SU-DHL-6 (cell line): ENCODE results near the gene RFPL4AL1.

ENCODE experiments used
- H2AFZ ChIP-seq: fragments of 200-600 bp; sonication (generic); 2 replicates; pipeline ENCODE4 v1.6.1; 2014; ENCODE audit warnings: low read depth, mild to moderate bottlenecking, moderate library complexity, mixed read lengths, antibody characterized with exemption, low read length; ENCODE audit not compliant: severe bottlenecking
- H3F3A ChIP-seq: fragments of 200-600 bp; shearing (Covaris generic); 2 replicates; pipeline ENCODE4 v1.6.0; 2016; ENCODE audit warnings: antibody characterized with exemption, mild to moderate bottlenecking; ENCODE audit not compliant: insufficient read depth
- H3K27ac ChIP-seq: fragments of 200-600 bp; sonication (generic); 2 replicates; pipeline ENCODE4 v1.5.1; 2016; ENCODE audit warnings: low read depth, mild to moderate bottlenecking, low read length, moderate library complexity, mixed read lengths
- H3K27me3 ChIP-seq: fragments of 200-600 bp; sonication (generic), shearing (Covaris generic); 2 replicates; pipeline ENCODE4 v1.6.0; 2014; ENCODE audit warnings: mild to moderate bottlenecking, low read length
- H3K36me3 ChIP-seq: fragments of 200-600 bp; sonication (generic); 2 replicates; pipeline ENCODE4 v1.6.1; 2014; ENCODE audit warnings: mild to moderate bottlenecking, low read length, mixed read lengths
- H3K4me2 ChIP-seq: fragments of 300-600, 200-600 bp; shearing (Covaris generic), sonication (generic); 2 replicates; pipeline ENCODE4 v1.6.0; 2014; ENCODE audit warnings: low read length, low read depth, mild to moderate bottlenecking; ENCODE audit not compliant: poor library complexity, severe bottlenecking
- H3K4me3 ChIP-seq: fragments of 200-600 bp; sonication (generic); 2 replicates; pipeline ENCODE4 v1.5.1; 2014; ENCODE audit warnings: antibody characterized with exemption, low read length, mild to moderate bottlenecking, mixed read lengths; ENCODE audit not compliant: insufficient read depth, poor library complexity, severe bottlenecking
- H3K79me2 ChIP-seq: fragments of 200-600 bp; sonication (generic); 2 replicates; pipeline ENCODE4 v1.6.1; 2014; ENCODE audit warnings: mild to moderate bottlenecking, low read length, moderate library complexity; ENCODE audit not compliant: insufficient read depth
- H3K9ac ChIP-seq: fragments of 200-600 bp; sonication (generic); 2 replicates; pipeline ENCODE4 v1.7.0; 2014; ENCODE audit warnings: mild to moderate bottlenecking, low read length
- H3K9me2 ChIP-seq: fragments of 200-600 bp; sonication (generic); replicated peaks from 2 replicates; pipeline ENCODE4 v1.6.1; 2014; ENCODE audit warnings: low read length; ENCODE audit not compliant: insufficient read depth
- H3K9me3 ChIP-seq: fragments of 200-600 bp; sonication (generic); 2 replicates; pipeline ENCODE4 v1.6.1; 2014; ENCODE audit warnings: low read length, mixed read lengths; ENCODE audit not compliant: insufficient read depth
- H4K20me1 ChIP-seq: fragments of 200-600 bp; sonication (generic); 2 replicates; pipeline ENCODE4 v1.6.1; 2014; ENCODE audit warnings: low read depth, mild to moderate bottlenecking, antibody characterized with exemption, low read length, moderate library complexity, mixed read lengths
- CTCF ChIP-seq: fragments of 200-600 bp; sonication (generic); IDR thresholded peaks from one replicate; pipeline ENCODE4 v1.5.1; 2017; ENCODE audit warnings: antibody characterized with exemption, mild to moderate bottlenecking, low read length, moderate library complexity; ENCODE audit not compliant: insufficient read depth, poor library complexity, severe bottlenecking
- EZH2phosphoT487 ChIP-seq: fragments of 200-600 bp; sonication (generic), shearing (Covaris generic); conservative IDR thresholded peaks from 2 replicates; pipeline ENCODE4 v1.6.1; 2018; ENCODE audit warnings: mild to moderate bottlenecking, antibody characterized with exemption, low read length, moderate library complexity, mixed read lengths

RFPL4AL1 gene

GRCh38 chr19:55802281-55802680 lies 33.4 kb downstream of the RFPL4AL1 start:
- H3K79me2 ChIP-seq: peaks cover 83% of the 10 kb centered on the region
- peak overlapping the region; percentile 51; the same call in 1 of the 2 replicates for H3K27ac ChIP-seq
- no peaks in the 10 kb centered on the region for H3K27me3 ChIP-seq
- peak overlapping the region; percentile 32 for H3K4me2 ChIP-seq
- H3K9me2 ChIP-seq: no peaks in the 10 kb centered on the region
- no peaks in the 10 kb centered on the region for H3F3A ChIP-seq
- H3K36me3 ChIP-seq: peaks cover 32% of the 10 kb centered on the region
- H3K9me3 ChIP-seq: no peaks in the 10 kb centered on the region
- H3K9ac ChIP-seq: no peak overlapping the region
- H3K4me3 ChIP-seq: no peak overlapping the region
- no peak for TF ChIP-seq CTCF
- no peak for TF ChIP-seq EZH2phosphoT487
- H2AFZ ChIP-seq: no peak overlapping the region
- no peaks in the 10 kb centered on the region for H4K20me1 ChIP-seq

GRCh38 chr19:55809381-55810058 lies 40.6 kb downstream of the RFPL4AL1 start:
- H3K79me2 ChIP-seq: peaks cover 96% of the 10 kb centered on the region
- H3K27me3 ChIP-seq: no peaks in the 10 kb centered on the region
- no peaks in the 10 kb centered on the region for H4K20me1 ChIP-seq
- no peak overlapping the region for H3K27ac ChIP-seq
- H3K9me3 ChIP-seq: no peaks in the 10 kb centered on the region
- no peak overlapping the region for H3K4me3 ChIP-seq
- H3K9ac ChIP-seq: no peak overlapping the region
- peak overlapping the region; percentile 22 for H3K4me2 ChIP-seq
- TF ChIP-seq CTCF (peak; percentile 68), EZH2phosphoT487 (no peak)
- peak overlapping the region; percentile 76 for H2AFZ ChIP-seq
- H3K9me2 ChIP-seq: no peaks in the 10 kb centered on the region
- no peaks in the 10 kb centered on the region for H3F3A ChIP-seq
- peaks cover 29% of the 10 kb centered on the region for H3K36me3 ChIP-seq

- no peak overlapping the region for H3K4me2 ChIP-seq
- peaks cover 27% of the 10 kb centered on the region for H3K36me3 ChIP-seq
These were observed 42.4 kb downstream of the RFPL4AL1 start for GRCh38 chr19:55811340-55811739.

More at GRCh38 chr19:55811340-55811739, 42.4 kb downstream of the RFPL4AL1 start:
- Histone ChIP-seq H3K9me2 (no peaks in the 10 kb centered on the region), H4K20me1 (no peaks in the 10 kb centered on the region), H3K27ac (no peak overlapping the region), H3K4me3 (no peak overlapping the region), H3K9me3 (no peaks in the 10 kb centered on the region), H2AFZ (no peak overlapping the region), H3K79me2 (peaks cover 96% of the 10 kb centered on the region), H3K27me3 (no peaks in the 10 kb centered on the region), H3K9ac (no peak overlapping the region), H3F3A (no peaks in the 10 kb centered on the region)
- TF ChIP-seq EZH2phosphoT487 (no peak), CTCF (no peak)
